Activated CD4-positive, alpha-beta T cell treated with anti-CD3 and anti-CD28 coated beads for 36 hours (primary cell): ENCODE measurements around the gene PPP6R2. TPM values are rescaled to one million over a fixed set of nuclear protein-coding genes. Genes with fewer than 3 reads are reported as not detected.
A peak's percentile ranks its signal among the peaks of the same experiment; 100 is the strongest.

Source experiments
- ATAC-seq: fragments of 200-7000 bp; cut with Tn5 transposase; one replicate; pipeline ENCODE4 v1.10.0; 2021; ENCODE audit warnings: mild to moderate bottlenecking, moderate library complexity
- CTCF ChIA-PET: fragments of 350-600 bp; sonication (Branson Sonifier 250); formaldehyde crosslinking; loops from one replicate; lab custom pipeline; 2021; ENCODE audit warnings: antibody characterized with exemption; lab: Charles Lee
- POLR2A ChIA-PET: fragments of 350-600 bp; sonication (Branson Sonifier 250); formaldehyde crosslinking; loops from one replicate; lab custom pipeline; 2021; ENCODE audit warnings: antibody characterized with exemption, inconsistent platforms; lab: Charles Lee
- DNase-seq: peaks from one replicate; pipeline ENCODE4 v3.0.0-alpha.2; 2020
- H3K27ac Mint-ChIP-seq: one replicate; pipeline ENCODE4 v1.8.0; 2021; ENCODE audit warnings: mixed read lengths
- H3K27me3 Mint-ChIP-seq: one replicate; pipeline ENCODE4 v1.8.0; 2021; ENCODE audit warnings: mixed read lengths
- H3K36me3 Mint-ChIP-seq: one replicate; pipeline ENCODE4 v1.8.0; 2021; ENCODE audit warnings: low read depth, mixed read lengths
- H3K4me1 Mint-ChIP-seq: one replicate; pipeline ENCODE4 v1.8.0; 2021; ENCODE audit warnings: mixed read lengths
- H3K4me3 Mint-ChIP-seq: one replicate; pipeline ENCODE4 v1.8.0; 2021; ENCODE audit warnings: mild to moderate bottlenecking, moderate library complexity, mixed read lengths
- H3K9me3 Mint-ChIP-seq: one replicate; pipeline ENCODE4 v1.8.0; 2021; ENCODE audit warnings: low read depth, mixed read lengths
- intact Hi-C, 2 experiments: fragments of 100-400 bp; cut with DNase I in 1 of 2; cut with micrococcal nuclease in 1 of 2; formaldehyde crosslinking; loops; one replicate each; pipeline versions ENCODE4 v1.14.2 to v1.15.1; 2022 to 2024; cut with DNase I, micrococcal nuclease
- total RNA-seq, 2 experiments: library from RNA; stranded (reverse); gene quantifications; one replicate each; pipeline ENCODE4 v1.2.3, GENCODE V29; 2021

The PPP6R2 gene
- 10 to 100 TPM; 37.3 to 39.5 TPM for total RNA-seq

- CTCF ChIA-PET, result interaction anchor here (0.5 to 2.7 kb wide), 15 partner anchors 10 to 284 kb away, joined by 3 to 31 read pairs (median 4); partner anchors contain the start of genes DENND6B, HDAC10, PLXNB2 and SCO2
Measured at GRCh38 chr22:50342651-50343540, at the start of gene PPP6R2. Gene PPP6R2, plus strand, starts transcription at chr22:50343327. Its CDS starts 50,582 bp downstream, at chr22:50393909.

GRCh38 chr22:50293441-50294318, 49.4 kb upstream of the PPP6R2 start:
- Mint-ChIP-seq H3K4me1 (peaks cover 5% of the 10 kb centered on the region), H3K36me3 (no peaks in the 10 kb centered on the region), H3K27me3 (peaks cover 38% of the 10 kb centered on the region), H3K9me3 (no peaks in the 10 kb centered on the region), H3K4me3 (no peak overlapping the region), H3K27ac (no peak overlapping the region)
- ATAC-seq (peak; percentile 23), DNase-seq (no peak)
- ChIA-PET CTCF (interaction anchor here (0.6 kb wide), 2 partner anchors 106 to 136 kb away, joined by 3 read pairs; no protein-coding TSS in a partner anchor), POLR2A (interaction anchor here (0.5 to 0.6 kb wide), 2 partner anchors 257 to 1859 kb away, joined by 3 to 4 read pairs; no protein-coding TSS in a partner anchor)
- intact Hi-C loops, result no loop called here

More at GRCh38 chr22:50342651-50343540, at the start of gene PPP6R2:
- Mint-ChIP-seq H3K4me1 (peaks cover 7% of the 10 kb centered on the region), H3K36me3 (no peaks in the 10 kb centered on the region), H3K27me3 (no peaks in the 10 kb centered on the region), H3K9me3 (no peaks in the 10 kb centered on the region), H3K27ac (peak within 1 kb of the TSS; percentile 87), H3K4me3 (peak within 1 kb of the TSS; percentile 71)
- intact Hi-C loops, result loop anchor here (1.0 to 5.0 kb wide), 18 partner anchors 16 to 381 kb away; partner anchors contain the start of genes ARSA (in 1 of the 2), CHKB (in 1 of the 2), DENND6B (in 1 of the 2) and HDAC10 (in 1 of the 2)
- ATAC-seq, result peak; percentile 84
- peak; percentile 93 for DNase-seq
- POLR2A ChIA-PET, result no interaction called here

- ChIA-PET POLR2A (interaction anchor here (0.6 kb wide), 1 partner anchor 1860 kb away, joined by 3 read pairs; no protein-coding TSS in a partner anchor), CTCF (interaction anchor here (0.6 kb wide), 1 partner anchor 106 kb away, joined by 3 read pairs; no protein-coding TSS in a partner anchor)
- H3K4me1 Mint-ChIP-seq, result peaks cover 5% of the 10 kb centered on the region
- ATAC-seq, result no peak
- H3K9me3 Mint-ChIP-seq, result no peaks in the 10 kb centered on the region
- peaks cover 38% of the 10 kb centered on the region for H3K27me3 Mint-ChIP-seq
- H3K27ac Mint-ChIP-seq, result no peak overlapping the region
- no peaks in the 10 kb centered on the region for H3K36me3 Mint-ChIP-seq
- H3K4me3 Mint-ChIP-seq, result no peak overlapping the region
- intact Hi-C loops, result no loop called here
- DNase-seq, result no peak
Measured at GRCh38 chr22:50294319-50294656, 48.8 kb upstream of the PPP6R2 start.

- Mint-ChIP-seq H3K4me3 (no peak overlapping the region), H3K9me3 (no peaks in the 10 kb centered on the region), H3K27me3 (peaks cover 31% of the 10 kb centered on the region), H3K4me1 (peaks cover 5% of the 10 kb centered on the region), H3K27ac (no peak overlapping the region), H3K36me3 (no peaks in the 10 kb centered on the region)
- DNase-seq, result no peak
- intact Hi-C loops, result no loop called here
- ChIA-PET CTCF (interaction anchor here (0.7 kb wide), 1 partner anchor 285 kb away, joined by 3 read pairs; no protein-coding TSS in a partner anchor), POLR2A (no interaction called here)
- no peak for ATAC-seq
Measured at GRCh38 chr22:50296658-50297490, 46.3 kb upstream of the PPP6R2 start.

GRCh38 chr22:50297510-50298265, 45.4 kb upstream of the PPP6R2 start:
- Mint-ChIP-seq H3K9me3 (no peaks in the 10 kb centered on the region), H3K36me3 (no peaks in the 10 kb centered on the region), H3K27ac (no peak overlapping the region), H3K27me3 (peaks cover 24% of the 10 kb centered on the region), H3K4me1 (peaks cover 3% of the 10 kb centered on the region), H3K4me3 (no peak overlapping the region)
- POLR2A ChIA-PET, result no interaction called here
- CTCF ChIA-PET, result no interaction called here
- DNase-seq (no peak), ATAC-seq (no peak)
- intact Hi-C loops, result no loop called here

GRCh38 chr22:50298266-50298637, 44.9 kb upstream of the PPP6R2 start:
- ChIA-PET CTCF (interaction anchor here (0.6 kb wide), 1 partner anchor 45 kb away, joined by 3 read pairs; no protein-coding TSS in a partner anchor), POLR2A (no interaction called here)
- Mint-ChIP-seq H3K36me3 (no peaks in the 10 kb centered on the region), H3K4me1 (no peaks in the 10 kb centered on the region), H3K27ac (no peak overlapping the region), H3K27me3 (peaks cover 25% of the 10 kb centered on the region), H3K4me3 (no peak overlapping the region), H3K9me3 (no peaks in the 10 kb centered on the region)
- DNase-seq (no peak), ATAC-seq (no peak)
- intact Hi-C loops, result no loop called here

- no peaks in the 10 kb centered on the region for H3K4me1 Mint-ChIP-seq
- H3K27me3 Mint-ChIP-seq, result peaks cover 29% of the 10 kb centered on the region
- DNase-seq (no peak), ATAC-seq (no peak)
- H3K36me3 Mint-ChIP-seq, result no peaks in the 10 kb centered on the region
- intact Hi-C loops, result no loop called here
- H3K4me3 Mint-ChIP-seq, result no peak overlapping the region
- ChIA-PET POLR2A (no interaction called here), CTCF (interaction anchor here (0.6 to 0.7 kb wide), 2 partner anchors 20 to 46 kb away, joined by 3 read pairs; no protein-coding TSS in a partner anchor)
- no peaks in the 10 kb centered on the region for H3K9me3 Mint-ChIP-seq
- H3K27ac Mint-ChIP-seq, result no peak overlapping the region
Measured at GRCh38 chr22:50298937-50299784, 44.0 kb upstream of the PPP6R2 start.

- Mint-ChIP-seq H3K27ac (no peak overlapping the region), H3K9me3 (no peaks in the 10 kb centered on the region), H3K4me3 (no peak overlapping the region), H3K36me3 (no peaks in the 10 kb centered on the region), H3K27me3 (peaks cover 27% of the 10 kb centered on the region), H3K4me1 (no peaks in the 10 kb centered on the region)
- ChIA-PET POLR2A (no interaction called here), CTCF (interaction anchor here (0.6 to 0.7 kb wide), 2 partner anchors 21 to 147 kb away, joined by 3 read pairs; no protein-coding TSS in a partner anchor)
- intact Hi-C loops, result no loop called here
- DNase-seq (no peak), ATAC-seq (peak; percentile 32)
Measured at GRCh38 chr22:50299785-50300619, 43.1 kb upstream of the PPP6R2 start.
